HepG2 (cell line): ENCODE data around the gene SMDT1. TPM values are rescaled to one million over a fixed set of nuclear protein-coding genes. Genes with fewer than 3 reads are reported as not detected.

Experiments used
- HNF4G ChIP-seq, 2 experiments: sonication (generic) in 1 of 2; formaldehyde crosslinking in 1 of 2; IDR thresholded peaks; 2 replicates each; pipeline versions ENCODE4 v1.4.0 to v1.6.1; 2011 to 2020; ENCODE audit warnings: borderline replicate concordance in 2 of 2, low read depth in 2 of 2, mild to moderate bottlenecking in 2 of 2, low read length in 1 of 2, missing genetic modification reagents in 1 of 2, moderate library complexity in 1 of 2
- KLF16 ChIP-seq, 2 experiments: sonication (generic) in 1 of 2; formaldehyde crosslinking in 1 of 2; IDR thresholded peaks; 2 replicates each; pipeline versions ENCODE4 v1.6.1 to v1.8.0; 2016 to 2023; ENCODE audit warnings: missing genetic modification reagents in 2 of 2, missing compliant biosample characterization in 1 of 2
- MAFG ChIP-seq: sonication (generic); formaldehyde crosslinking; IDR thresholded peaks from 2 replicates; pipeline ENCODE4 v1.5.1; 2020; ENCODE audit warnings: mild to moderate bottlenecking, missing genetic modification reagents
- REPIN1 ChIP-seq: sonication (generic); formaldehyde crosslinking; IDR thresholded peaks from 2 replicates; pipeline ENCODE4 v1.8.0; 2022; ENCODE audit warnings: missing genetic modification reagents, low read depth, mild to moderate bottlenecking, borderline replicate concordance
- RORA ChIP-seq: sonication (generic); formaldehyde crosslinking; IDR thresholded peaks from 2 replicates; pipeline ENCODE4 v1.5.0; 2020; ENCODE audit warnings: mild to moderate bottlenecking, missing genetic modification reagents, moderate library complexity
- SNAI1 ChIP-seq: sonication (generic); formaldehyde crosslinking; IDR thresholded peaks from 2 replicates; pipeline ENCODE4 v1.5.0; 2020; ENCODE audit warnings: mild to moderate bottlenecking, missing genetic modification reagents, borderline replicate concordance
- ZFP36L2 ChIP-seq: sonication (generic); formaldehyde crosslinking; IDR thresholded peaks from 2 replicates; pipeline ENCODE4 v1.4.0; 2020; ENCODE audit warnings: missing genetic modification reagents
- ZNF205 ChIP-seq: IDR thresholded peaks from 2 replicates; pipeline ENCODE4 v1.6.1; 2018; ENCODE audit warnings: missing biosample characterization, missing genetic modification reagents
- ZNF3 ChIP-seq: IDR thresholded peaks from 2 replicates; pipeline ENCODE4 v1.7.0; 2017; ENCODE audit warnings: inconsistent platforms
- ZNF432 ChIP-seq: sonication (generic); formaldehyde crosslinking; IDR thresholded peaks from 2 replicates; pipeline ENCODE4 v1.5.0; 2020; ENCODE audit warnings: missing genetic modification reagents, mild to moderate bottlenecking, borderline replicate concordance
- ZNF44 ChIP-seq: sonication (generic); formaldehyde crosslinking; IDR thresholded peaks from 2 replicates; pipeline ENCODE4 v1.5.1; 2020; ENCODE audit warnings: mild to moderate bottlenecking, missing genetic modification reagents
- polyA plus RNA-seq, 8 experiments: library from polyadenylated mRNA; depleted of rRNA in 3 of 8; stranded (reverse) in 7 of 8; unstranded in 1 of 8; fragments of >200 nt; fragmentation: Illumina TruSeq in 4 of 8; extraction: Trizol in 4 of 8; gene quantifications; 2 replicates each; pipeline versions ENCODE4 v1.2.1 to v1.2.3, GENCODE V29; 2011 to 2016; ENCODE audit warnings: low read depth in 4 of 8, missing spikeins in 1 of 8, mixed read lengths in 1 of 8; ENCODE audit not compliant: insufficient read depth in 1 of 8
- total RNA-seq, 5 experiments: library from RNA; depleted of rRNA; stranded (reverse); fragments of >200 nt; fragmentation: Illumina TruSeq; extraction: Trizol; gene quantifications; 2 replicates each; pipeline ENCODE4 v1.2.3, GENCODE V29; 2016; ENCODE audit warnings: low read depth in 1 of 5
- TF ChIP-seq, protein P1 (sequence below): sonication (generic); formaldehyde crosslinking; IDR thresholded peaks from 2 replicates; pipeline ENCODE4 v1.5.0; 2020; ENCODE audit warnings: missing genetic modification reagents
- TF ChIP-seq, protein P2 (sequence below): IDR thresholded peaks from 2 replicates; pipeline ENCODE4 v1.6.1; 2016; ENCODE audit warnings: missing genetic modification reagents, missing compliant biosample characterization
- TF ChIP-seq, protein P3 (sequence below): sonication (generic); formaldehyde crosslinking; IDR thresholded peaks from 2 replicates; pipeline ENCODE4 v1.5.1; 2020; ENCODE audit warnings: mild to moderate bottlenecking, missing genetic modification reagents, borderline replicate concordance
- TF ChIP-seq, protein P4 (sequence below): sonication (generic); formaldehyde crosslinking; IDR thresholded peaks from 2 replicates; pipeline ENCODE4 v1.5.0; 2020; ENCODE audit warnings: missing genetic modification reagents
- TF ChIP-seq, protein P5 (sequence below): sonication (generic); formaldehyde crosslinking; IDR thresholded peaks from 2 replicates; pipeline ENCODE4 v1.4.0; 2020; ENCODE audit warnings: missing genetic modification reagents

SMDT1 gene
- total and polyA plus RNA-seq, 2 of the 13 experiments (the other 11 are each of a cell fraction or from before 2014, with no cell fraction given): 8.3 to 26.6 TPM

DNA sequence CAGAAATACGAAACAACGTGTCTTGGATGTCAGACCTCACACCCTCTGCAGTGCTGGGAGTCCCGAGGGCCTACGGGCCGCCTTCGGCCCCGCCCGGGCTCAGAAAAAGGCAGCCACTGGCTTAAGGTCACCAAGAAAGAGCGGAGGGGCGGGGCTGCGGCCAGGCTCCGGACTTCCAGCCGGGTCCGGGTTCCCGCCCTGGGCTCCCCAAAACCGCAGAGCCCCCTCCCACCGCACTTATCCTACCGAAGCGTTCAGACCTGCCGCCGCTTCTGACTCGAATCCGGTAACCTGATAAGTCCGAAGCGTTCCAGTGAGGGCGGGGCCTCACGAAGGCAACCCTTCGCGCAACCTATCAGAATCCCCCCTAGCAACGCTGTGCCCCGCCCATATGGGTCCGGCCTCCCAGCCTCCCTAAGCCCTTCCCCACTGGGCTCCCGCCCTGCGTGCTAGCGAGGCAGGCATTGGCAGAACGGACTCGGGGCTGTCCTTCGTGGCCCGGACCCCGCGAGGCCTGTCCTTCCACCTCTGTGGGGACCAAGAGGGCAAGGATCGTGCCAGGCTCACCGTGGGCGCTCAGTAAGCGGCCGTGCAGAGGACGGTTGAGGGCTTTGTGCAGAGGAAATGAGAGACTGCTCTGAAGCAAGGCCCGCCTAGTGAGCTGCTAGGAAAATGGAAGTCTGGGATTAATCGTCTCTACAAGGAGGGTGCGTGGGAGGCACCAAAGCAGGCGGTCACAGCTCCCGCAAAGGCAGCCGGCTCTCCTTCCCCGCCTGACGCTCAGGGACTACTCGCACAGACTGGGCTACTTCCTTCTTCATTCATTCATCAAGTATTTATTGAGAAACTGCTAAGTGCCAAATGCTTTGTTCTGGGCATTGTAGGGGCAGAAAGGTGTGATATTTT lies 8.7 kb upstream of the SMDT1 start, which contains the start of gene NAGA (continued):
- TF ChIP-seq HNF4G (IDR thresholded peaks at IDR 0.05; ENCODE audit: borderline replicate concordance, low read depth, low read length) (0 out of 2 replicates have a peak, but pooled peaks have one; percentile 4), HNF4G (CRISPR knock-in tag; IDR thresholded peaks at IDR 0.05; ENCODE audit: borderline replicate concordance, low read depth) (0 out of 2 replicates have a peak, but pooled peaks have one; percentile 40), REPIN1 (CRISPR knock-in tag) (peak; percentile 95), ZFP36L2 (CRISPR knock-in tag) (no peak), ZNF3 (CRISPR knock-in tag) (no peak), ZNF44 (CRISPR knock-in tag) (no peak; the same call in 1 of the 2 replicates), RORA (CRISPR knock-in tag) (no peak), MAFG (CRISPR knock-in tag) (no peak), KLF16 (CRISPR knock-in tag; IDR thresholded peaks at IDR 0.05) (peak in 1 of 2 experiments; percentile 50; a peak in 1 of 4 replicates), SNAI1 (CRISPR knock-in tag) (no peak), ZNF432 (CRISPR knock-in tag) (no peak), ZNF205 (CRISPR knock-in tag) (no peak)
- TF ChIP-seq, protein P1, sequence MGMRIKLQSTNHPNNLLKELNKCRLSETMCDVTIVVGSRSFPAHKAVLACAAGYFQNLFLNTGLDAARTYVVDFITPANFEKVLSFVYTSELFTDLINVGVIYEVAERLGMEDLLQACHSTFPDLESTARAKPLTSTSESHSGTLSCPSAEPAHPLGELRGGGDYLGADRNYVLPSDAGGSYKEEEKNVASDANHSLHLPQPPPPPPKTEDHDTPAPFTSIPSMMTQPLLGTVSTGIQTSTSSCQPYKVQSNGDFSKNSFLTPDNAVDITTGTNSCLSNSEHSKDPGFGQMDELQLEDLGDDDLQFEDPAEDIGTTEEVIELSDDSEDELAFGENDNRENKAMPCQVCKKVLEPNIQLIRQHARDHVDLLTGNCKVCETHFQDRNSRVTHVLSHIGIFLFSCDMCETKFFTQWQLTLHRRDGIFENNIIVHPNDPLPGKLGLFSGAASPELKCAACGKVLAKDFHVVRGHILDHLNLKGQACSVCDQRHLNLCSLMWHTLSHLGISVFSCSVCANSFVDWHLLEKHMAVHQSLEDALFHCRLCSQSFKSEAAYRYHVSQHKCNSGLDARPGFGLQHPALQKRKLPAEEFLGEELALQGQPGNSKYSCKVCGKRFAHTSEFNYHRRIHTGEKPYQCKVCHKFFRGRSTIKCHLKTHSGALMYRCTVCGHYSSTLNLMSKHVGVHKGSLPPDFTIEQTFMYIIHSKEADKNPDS: no peak; the same call in 1 of the 2 replicates
- TF ChIP-seq, protein P2, sequence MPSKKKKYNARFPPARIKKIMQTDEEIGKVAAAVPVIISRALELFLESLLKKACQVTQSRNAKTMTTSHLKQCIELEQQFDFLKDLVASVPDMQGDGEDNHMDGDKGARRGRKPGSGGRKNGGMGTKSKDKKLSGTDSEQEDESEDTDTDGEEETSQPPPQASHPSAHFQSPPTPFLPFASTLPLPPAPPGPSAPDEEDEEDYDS (CRISPR knock-in tag): peak; percentile 90
- TF ChIP-seq, protein P3, sequence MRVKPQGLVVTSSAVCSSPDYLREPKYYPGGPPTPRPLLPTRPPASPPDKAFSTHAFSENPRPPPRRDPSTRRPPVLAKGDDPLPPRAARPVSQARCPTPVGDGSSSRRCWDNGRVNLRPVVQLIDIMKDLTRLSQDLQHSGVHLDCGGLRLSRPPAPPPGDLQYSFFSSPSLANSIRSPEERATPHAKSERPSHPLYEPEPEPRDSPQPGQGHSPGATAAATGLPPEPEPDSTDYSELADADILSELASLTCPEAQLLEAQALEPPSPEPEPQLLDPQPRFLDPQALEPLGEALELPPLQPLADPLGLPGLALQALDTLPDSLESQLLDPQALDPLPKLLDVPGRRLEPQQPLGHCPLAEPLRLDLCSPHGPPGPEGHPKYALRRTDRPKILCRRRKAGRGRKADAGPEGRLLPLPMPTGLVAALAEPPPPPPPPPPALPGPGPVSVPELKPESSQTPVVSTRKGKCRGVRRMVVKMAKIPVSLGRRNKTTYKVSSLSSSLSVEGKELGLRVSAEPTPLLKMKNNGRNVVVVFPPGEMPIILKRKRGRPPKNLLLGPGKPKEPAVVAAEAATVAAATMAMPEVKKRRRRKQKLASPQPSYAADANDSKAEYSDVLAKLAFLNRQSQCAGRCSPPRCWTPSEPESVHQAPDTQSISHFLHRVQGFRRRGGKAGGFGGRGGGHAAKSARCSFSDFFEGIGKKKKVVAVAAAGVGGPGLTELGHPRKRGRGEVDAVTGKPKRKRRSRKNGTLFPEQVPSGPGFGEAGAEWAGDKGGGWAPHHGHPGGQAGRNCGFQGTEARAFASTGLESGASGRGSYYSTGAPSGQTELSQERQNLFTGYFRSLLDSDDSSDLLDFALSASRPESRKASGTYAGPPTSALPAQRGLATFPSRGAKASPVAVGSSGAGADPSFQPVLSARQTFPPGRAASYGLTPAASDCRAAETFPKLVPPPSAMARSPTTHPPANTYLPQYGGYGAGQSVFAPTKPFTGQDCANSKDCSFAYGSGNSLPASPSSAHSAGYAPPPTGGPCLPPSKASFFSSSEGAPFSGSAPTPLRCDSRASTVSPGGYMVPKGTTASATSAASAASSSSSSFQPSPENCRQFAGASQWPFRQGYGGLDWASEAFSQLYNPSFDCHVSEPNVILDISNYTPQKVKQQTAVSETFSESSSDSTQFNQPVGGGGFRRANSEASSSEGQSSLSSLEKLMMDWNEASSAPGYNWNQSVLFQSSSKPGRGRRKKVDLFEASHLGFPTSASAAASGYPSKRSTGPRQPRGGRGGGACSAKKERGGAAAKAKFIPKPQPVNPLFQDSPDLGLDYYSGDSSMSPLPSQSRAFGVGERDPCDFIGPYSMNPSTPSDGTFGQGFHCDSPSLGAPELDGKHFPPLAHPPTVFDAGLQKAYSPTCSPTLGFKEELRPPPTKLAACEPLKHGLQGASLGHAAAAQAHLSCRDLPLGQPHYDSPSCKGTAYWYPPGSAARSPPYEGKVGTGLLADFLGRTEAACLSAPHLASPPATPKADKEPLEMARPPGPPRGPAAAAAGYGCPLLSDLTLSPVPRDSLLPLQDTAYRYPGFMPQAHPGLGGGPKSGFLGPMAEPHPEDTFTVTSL: peak; percentile 65; the same call in 1 of the 2 replicates
- TF ChIP-seq, protein P4, sequence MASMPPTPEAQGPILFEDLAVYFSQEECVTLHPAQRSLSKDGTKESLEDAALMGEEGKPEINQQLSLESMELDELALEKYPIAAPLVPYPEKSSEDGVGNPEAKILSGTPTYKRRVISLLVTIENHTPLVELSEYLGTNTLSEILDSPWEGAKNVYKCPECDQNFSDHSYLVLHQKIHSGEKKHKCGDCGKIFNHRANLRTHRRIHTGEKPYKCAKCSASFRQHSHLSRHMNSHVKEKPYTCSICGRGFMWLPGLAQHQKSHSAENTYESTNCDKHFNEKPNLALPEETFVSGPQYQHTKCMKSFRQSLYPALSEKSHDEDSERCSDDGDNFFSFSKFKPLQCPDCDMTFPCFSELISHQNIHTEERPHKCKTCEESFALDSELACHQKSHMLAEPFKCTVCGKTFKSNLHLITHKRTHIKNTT: no peak
- TF ChIP-seq, protein P5, sequence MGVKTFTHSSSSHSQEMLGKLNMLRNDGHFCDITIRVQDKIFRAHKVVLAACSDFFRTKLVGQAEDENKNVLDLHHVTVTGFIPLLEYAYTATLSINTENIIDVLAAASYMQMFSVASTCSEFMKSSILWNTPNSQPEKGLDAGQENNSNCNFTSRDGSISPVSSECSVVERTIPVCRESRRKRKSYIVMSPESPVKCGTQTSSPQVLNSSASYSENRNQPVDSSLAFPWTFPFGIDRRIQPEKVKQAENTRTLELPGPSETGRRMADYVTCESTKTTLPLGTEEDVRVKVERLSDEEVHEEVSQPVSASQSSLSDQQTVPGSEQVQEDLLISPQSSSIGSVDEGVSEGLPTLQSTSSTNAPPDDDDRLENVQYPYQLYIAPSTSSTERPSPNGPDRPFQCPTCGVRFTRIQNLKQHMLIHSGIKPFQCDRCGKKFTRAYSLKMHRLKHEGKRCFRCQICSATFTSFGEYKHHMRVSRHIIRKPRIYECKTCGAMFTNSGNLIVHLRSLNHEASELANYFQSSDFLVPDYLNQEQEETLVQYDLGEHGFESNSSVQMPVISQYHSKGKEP: no peak
